GM23338 (cell line): ENCODE measurements around the gene IL11RA. TPM values are rescaled to one million over a fixed set of nuclear protein-coding genes. Genes with fewer than 3 reads are reported as not detected.

Experiments
- ATAC-seq: fragments of 200-7000 bp; cut with Tn5 transposase; 3 replicates; pipeline ENCODE4 v1.9.1; 2020
- DNase-seq: peaks from one replicate; pipeline ENCODE4 v3.0.0-alpha.2; 2015; ENCODE audit warnings: low spot score
- H2AFZ ChIP-seq: fragments of 200-600 bp; sonication (generic); 2 replicates; pipeline ENCODE4 v1.8.0; 2016; ENCODE audit warnings: antibody characterized with exemption, mild to moderate bottlenecking, moderate library complexity
- H3F3A ChIP-seq: fragments of 200-600 bp; sonication (generic); replicated peaks from 2 replicates; pipeline ENCODE4 v1.8.0; 2017; ENCODE audit warnings: antibody characterized with exemption, mixed run types, low read depth
- H3K27ac ChIP-seq: fragments of 200-600 bp; sonication (generic); 2 replicates; pipeline ENCODE4 v1.6.1; 2016; ENCODE audit warnings: low read depth
- H3K27me3 ChIP-seq: fragments of 200-600 bp; sonication (generic); 2 replicates; pipeline ENCODE4 v1.8.0; 2016; ENCODE audit warnings: mild to moderate bottlenecking, mixed run types, moderate library complexity; ENCODE audit not compliant: insufficient read depth
- H3K36me3 ChIP-seq: fragments of 200-600 bp; sonication (generic); 2 replicates; pipeline ENCODE4 v1.8.0; 2016; ENCODE audit warnings: mild to moderate bottlenecking; ENCODE audit not compliant: insufficient read depth
- H3K4me1 ChIP-seq: fragments of 200-600 bp; sonication (generic); 2 replicates; pipeline ENCODE4 v1.8.0; 2016; ENCODE audit warnings: mild to moderate bottlenecking, moderate library complexity; ENCODE audit not compliant: insufficient read depth
- H3K4me2 ChIP-seq: fragments of 200-600 bp; sonication (generic); 2 replicates; pipeline ENCODE4 v1.7.1; 2017; ENCODE audit warnings: mixed run types
- H3K4me3 ChIP-seq: fragments of 200-600 bp; sonication (generic); 2 replicates; pipeline ENCODE4 v1.6.1; 2016; ENCODE audit warnings: mixed run types
- H3K79me2 ChIP-seq: fragments of 200-600 bp; sonication (generic); replicated peaks from 2 replicates; pipeline ENCODE4 v1.8.0; 2017; ENCODE audit warnings: mild to moderate bottlenecking; ENCODE audit not compliant: insufficient read depth
- H3K9me2 ChIP-seq: fragments of 200-600 bp; sonication (generic); 2 replicates; pipeline ENCODE4 v1.8.0; 2017; ENCODE audit not compliant: insufficient read depth
- H4K20me1 ChIP-seq: fragments of 200-600 bp; sonication (generic); replicated peaks from 2 replicates; pipeline ENCODE4 v1.8.0; 2017; ENCODE audit warnings: mild to moderate bottlenecking; ENCODE audit not compliant: insufficient read depth
- H3K27ac Mint-ChIP-seq: 2 replicates; pipeline ENCODE4 v1.8.0; 2020; ENCODE audit warnings: inconsistent platforms, mild to moderate bottlenecking, moderate library complexity, mixed read lengths
- H3K27me3 Mint-ChIP-seq: 3 replicates; pipeline ENCODE4 v1.8.0; 2022; ENCODE audit warnings: low read depth, mild to moderate bottlenecking, moderate library complexity, mixed read lengths, inconsistent platforms; ENCODE audit not compliant: insufficient read depth, poor library complexity
- H3K36me3 Mint-ChIP-seq: 3 replicates; pipeline ENCODE4 v1.8.0; 2021; ENCODE audit warnings: low read depth, mild to moderate bottlenecking, inconsistent platforms, moderate library complexity, mixed read lengths
- H3K4me1 Mint-ChIP-seq: 3 replicates; pipeline ENCODE4 v1.8.0; 2020; ENCODE audit warnings: mild to moderate bottlenecking, inconsistent platforms, mixed read lengths
- H3K4me3 Mint-ChIP-seq: 3 replicates; pipeline ENCODE4 v1.8.0; 2021; ENCODE audit warnings: moderate library complexity, mild to moderate bottlenecking, inconsistent platforms, mixed read lengths
- H3K9me3 Mint-ChIP-seq: 3 replicates; pipeline ENCODE4 v1.8.0; 2020; ENCODE audit warnings: moderate library complexity, mild to moderate bottlenecking, inconsistent platforms, mixed read lengths
- EZH2 ChIP-seq: fragments of 200-600 bp; sonication (generic); IDR thresholded peaks from one replicate; pipeline ENCODE4 v1.8.0; 2017; ENCODE audit warnings: antibody characterized with exemption, mild to moderate bottlenecking, low read depth; ENCODE audit not compliant: unreplicated experiment
- JUNB ChIP-seq: IDR thresholded peaks from one replicate; pipeline ENCODE4 v1.6.1; 2016; ENCODE audit warnings: antibody characterized with exemption; ENCODE audit not compliant: unreplicated experiment
- POLR2AphosphoS5 ChIP-seq: IDR thresholded peaks from 2 replicates; pipeline ENCODE4 v1.6.1; 2016; ENCODE audit warnings: antibody characterized with exemption, low read depth
- STAT1 ChIP-seq: IDR thresholded peaks from one replicate; pipeline ENCODE4 v1.6.1; 2016; ENCODE audit warnings: antibody characterized with exemption; ENCODE audit not compliant: unreplicated experiment
- polyA plus RNA-seq: library from polyadenylated mRNA; unstranded; fragments of >200 nt; fragmentation: Nextera tagmentation; extraction: Ambion mirVana; gene quantifications from 2 replicates; pipeline ENCODE4 v1.2.1, GENCODE V29; 2016
- total RNA-seq: library from RNA; depleted of rRNA; stranded (reverse); fragments of >200 nt; shearing (Covaris generic); gene quantifications from 2 replicates; pipeline ENCODE4 v1.2.3, GENCODE V29; 2014
- TF ChIP-seq, protein P1 (sequence below): fragments of 250-450 bp; sonication (Bioruptor Pico); IDR thresholded peaks from 2 replicates; pipeline ENCODE4 v1.5.0; 2020; ENCODE audit warnings: mild to moderate bottlenecking, moderate library complexity

Gene IL11RA
- total and polyA plus RNA-seq, 2 experiments from 2014 or later = 3.1 to 5.8 TPM

DNA sequence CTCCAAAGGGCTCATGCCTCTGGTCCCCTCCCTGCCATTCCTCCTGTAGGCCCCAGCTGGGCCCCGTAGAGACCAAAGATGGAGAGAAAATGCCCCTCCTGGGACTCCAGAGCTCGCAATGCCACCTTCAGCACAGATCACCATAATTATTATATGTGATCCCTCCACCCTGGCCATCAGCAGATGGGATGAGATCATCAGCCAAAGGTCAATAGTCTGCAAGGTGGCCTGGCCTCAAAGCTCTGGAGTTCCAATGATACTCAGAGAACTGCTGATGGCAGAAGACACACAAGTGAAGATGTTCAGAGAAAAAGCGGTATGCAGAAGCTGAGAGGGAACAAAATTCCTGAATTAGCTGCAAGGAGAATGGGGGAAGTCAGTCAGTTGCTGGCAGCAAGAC is 45.1 kb upstream of the IL11RA start:
- Histone ChIP-seq H3K27ac (no peak overlapping the region), H3K4me3 (no peak overlapping the region), H3K27me3 (no peaks in the 10 kb centered on the region), H3K4me2 (no peak overlapping the region), H3K36me3 (no peaks in the 10 kb centered on the region), H3K9me2 (no peaks in the 10 kb centered on the region), H3F3A (no peaks in the 10 kb centered on the region), H2AFZ (no peak overlapping the region), H4K20me1 (no peaks in the 10 kb centered on the region), H3K79me2 (no peaks in the 10 kb centered on the region), H3K4me1 (peaks cover 7% of the 10 kb centered on the region; the same call in 1 of the 2 replicates)
- Mint-ChIP-seq H3K27ac (no peak overlapping the region), H3K4me1 (peaks cover 17% of the 10 kb centered on the region), H3K9me3 (no peaks in the 10 kb centered on the region), H3K36me3 (no peaks in the 10 kb centered on the region), H3K27me3 (peaks cover 7% of the 10 kb centered on the region), H3K4me3 (no peak overlapping the region)
- TF ChIP-seq, protein P1, sequence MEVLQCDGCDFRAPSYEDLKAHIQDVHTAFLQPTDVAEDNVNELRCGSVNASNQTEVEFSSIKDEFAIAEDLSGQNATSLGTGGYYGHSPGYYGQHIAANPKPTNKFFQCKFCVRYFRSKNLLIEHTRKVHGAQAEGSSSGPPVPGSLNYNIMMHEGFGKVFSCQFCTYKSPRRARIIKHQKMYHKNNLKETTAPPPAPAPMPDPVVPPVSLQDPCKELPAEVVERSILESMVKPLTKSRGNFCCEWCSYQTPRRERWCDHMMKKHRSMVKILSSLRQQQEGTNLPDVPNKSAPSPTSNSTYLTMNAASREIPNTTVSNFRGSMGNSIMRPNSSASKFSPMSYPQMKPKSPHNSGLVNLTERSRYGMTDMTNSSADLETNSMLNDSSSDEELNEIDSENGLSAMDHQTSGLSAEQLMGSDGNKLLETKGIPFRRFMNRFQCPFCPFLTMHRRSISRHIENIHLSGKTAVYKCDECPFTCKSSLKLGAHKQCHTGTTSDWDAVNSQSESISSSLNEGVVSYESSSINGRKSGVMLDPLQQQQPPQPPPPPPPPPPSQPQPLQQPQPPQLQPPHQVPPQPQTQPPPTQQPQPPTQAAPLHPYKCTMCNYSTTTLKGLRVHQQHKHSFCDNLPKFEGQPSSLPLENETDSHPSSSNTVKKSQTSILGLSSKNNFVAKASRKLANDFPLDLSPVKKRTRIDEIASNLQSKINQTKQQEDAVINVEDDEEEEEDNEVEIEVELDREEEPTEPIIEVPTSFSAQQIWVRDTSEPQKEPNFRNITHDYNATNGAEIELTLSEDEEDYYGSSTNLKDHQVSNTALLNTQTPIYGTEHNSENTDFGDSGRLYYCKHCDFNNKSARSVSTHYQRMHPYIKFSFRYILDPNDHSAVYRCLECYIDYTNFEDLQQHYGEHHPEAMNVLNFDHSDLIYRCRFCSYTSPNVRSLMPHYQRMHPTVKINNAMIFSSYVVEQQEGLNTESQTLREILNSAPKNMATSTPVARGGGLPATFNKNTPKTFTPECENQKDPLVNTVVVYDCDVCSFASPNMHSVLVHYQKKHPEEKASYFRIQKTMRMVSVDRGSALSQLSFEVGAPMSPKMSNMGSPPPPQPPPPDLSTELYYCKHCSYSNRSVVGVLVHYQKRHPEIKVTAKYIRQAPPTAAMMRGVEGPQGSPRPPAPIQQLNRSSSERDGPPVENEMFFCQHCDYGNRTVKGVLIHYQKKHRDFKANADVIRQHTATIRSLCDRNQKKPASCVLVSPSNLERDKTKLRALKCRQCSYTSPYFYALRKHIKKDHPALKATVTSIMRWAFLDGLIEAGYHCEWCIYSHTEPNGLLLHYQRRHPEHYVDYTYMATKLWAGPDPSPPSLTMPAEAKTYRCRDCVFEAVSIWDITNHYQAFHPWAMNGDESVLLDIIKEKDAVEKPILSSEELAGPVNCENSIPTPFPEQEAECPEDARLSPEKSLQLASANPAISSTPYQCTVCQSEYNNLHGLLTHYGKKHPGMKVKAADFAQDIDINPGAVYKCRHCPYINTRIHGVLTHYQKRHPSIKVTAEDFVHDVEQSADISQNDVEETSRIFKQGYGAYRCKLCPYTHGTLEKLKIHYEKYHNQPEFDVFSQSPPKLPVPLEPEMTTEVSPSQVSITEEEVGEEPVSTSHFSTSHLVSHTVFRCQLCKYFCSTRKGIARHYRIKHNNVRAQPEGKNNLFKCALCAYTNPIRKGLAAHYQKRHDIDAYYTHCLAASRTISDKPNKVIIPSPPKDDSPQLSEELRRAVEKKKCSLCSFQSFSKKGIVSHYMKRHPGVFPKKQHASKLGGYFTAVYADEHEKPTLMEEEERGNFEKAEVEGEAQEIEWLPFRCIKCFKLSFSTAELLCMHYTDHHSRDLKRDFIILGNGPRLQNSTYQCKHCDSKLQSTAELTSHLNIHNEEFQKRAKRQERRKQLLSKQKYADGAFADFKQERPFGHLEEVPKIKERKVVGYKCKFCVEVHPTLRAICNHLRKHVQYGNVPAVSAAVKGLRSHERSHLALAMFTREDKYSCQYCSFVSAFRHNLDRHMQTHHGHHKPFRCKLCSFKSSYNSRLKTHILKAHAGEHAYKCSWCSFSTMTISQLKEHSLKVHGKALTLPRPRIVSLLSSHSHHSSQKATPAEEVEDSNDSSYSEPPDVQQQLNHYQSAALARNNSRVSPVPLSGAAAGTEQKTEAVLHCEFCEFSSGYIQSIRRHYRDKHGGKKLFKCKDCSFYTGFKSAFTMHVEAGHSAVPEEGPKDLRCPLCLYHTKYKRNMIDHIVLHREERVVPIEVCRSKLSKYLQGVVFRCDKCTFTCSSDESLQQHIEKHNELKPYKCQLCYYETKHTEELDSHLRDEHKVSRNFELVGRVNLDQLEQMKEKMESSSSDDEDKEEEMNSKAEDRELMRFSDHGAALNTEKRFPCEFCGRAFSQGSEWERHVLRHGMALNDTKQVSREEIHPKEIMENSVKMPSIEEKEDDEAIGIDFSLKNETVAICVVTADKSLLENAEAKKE (CRISPR knock-in tag) = no peak
- TF ChIP-seq EZH2 = no peak
- no peak for ATAC-seq
- DNase-seq = no peak

DNA sequence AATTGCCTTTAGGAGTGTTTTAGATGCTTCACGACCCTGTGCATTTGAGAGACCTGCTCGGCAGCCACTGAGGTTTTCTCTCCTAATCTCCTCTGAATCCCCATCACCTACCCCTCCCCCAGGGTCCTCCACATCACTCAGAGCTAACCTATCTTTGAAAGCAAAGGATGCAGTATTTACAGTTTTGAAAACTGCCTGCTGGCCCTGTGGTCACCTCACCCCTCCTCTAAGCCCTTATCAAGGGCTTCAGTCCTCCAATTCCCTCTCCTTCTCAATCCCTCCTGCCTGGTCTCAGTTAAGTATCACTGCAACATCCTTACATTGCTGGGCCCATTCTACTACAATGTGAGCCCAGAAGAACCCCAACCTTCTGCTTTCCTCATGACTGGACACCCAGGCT is 44.7 kb upstream of the IL11RA start:
- Histone ChIP-seq H3K36me3 (no peaks in the 10 kb centered on the region), H3K79me2 (no peaks in the 10 kb centered on the region), H3K4me2 (no peak overlapping the region), H3F3A (0 out of 2 replicates have a peak, but pooled peaks cover 2% of the 10 kb centered on the region), H3K9me2 (no peaks in the 10 kb centered on the region), H4K20me1 (no peaks in the 10 kb centered on the region), H3K27me3 (peaks cover 1% of the 10 kb centered on the region; the same call in 1 of the 2 replicates), H3K27ac (no peak overlapping the region), H2AFZ (no peak overlapping the region), H3K4me3 (no peak overlapping the region), H3K4me1 (peaks cover 7% of the 10 kb centered on the region; the same call in 1 of the 2 replicates)
- no peak for ATAC-seq
- H3K4me1 Mint-ChIP-seq = peaks cover 14% of the 10 kb centered on the region
- no peaks in the 10 kb centered on the region for H3K36me3 Mint-ChIP-seq
- peaks cover 7% of the 10 kb centered on the region for H3K27me3 Mint-ChIP-seq
- no peak overlapping the region for H3K27ac Mint-ChIP-seq
- H3K9me3 Mint-ChIP-seq = no peaks in the 10 kb centered on the region
- no peak overlapping the region for H3K4me3 Mint-ChIP-seq
- DNase-seq = no peak
- TF ChIP-seq POLR2AphosphoS5 = no peak
- TF ChIP-seq, protein P1 (CRISPR knock-in tag) = no peak
- TF ChIP-seq JUNB = no peak
- TF ChIP-seq STAT1 = no peak
